ENCODE results near the gene GOLGA6B. TPM values are rescaled to one million over a fixed set of nuclear protein-coding genes. Genes with fewer than 3 reads are reported as not detected.

The GOLGA6B gene, protein sequence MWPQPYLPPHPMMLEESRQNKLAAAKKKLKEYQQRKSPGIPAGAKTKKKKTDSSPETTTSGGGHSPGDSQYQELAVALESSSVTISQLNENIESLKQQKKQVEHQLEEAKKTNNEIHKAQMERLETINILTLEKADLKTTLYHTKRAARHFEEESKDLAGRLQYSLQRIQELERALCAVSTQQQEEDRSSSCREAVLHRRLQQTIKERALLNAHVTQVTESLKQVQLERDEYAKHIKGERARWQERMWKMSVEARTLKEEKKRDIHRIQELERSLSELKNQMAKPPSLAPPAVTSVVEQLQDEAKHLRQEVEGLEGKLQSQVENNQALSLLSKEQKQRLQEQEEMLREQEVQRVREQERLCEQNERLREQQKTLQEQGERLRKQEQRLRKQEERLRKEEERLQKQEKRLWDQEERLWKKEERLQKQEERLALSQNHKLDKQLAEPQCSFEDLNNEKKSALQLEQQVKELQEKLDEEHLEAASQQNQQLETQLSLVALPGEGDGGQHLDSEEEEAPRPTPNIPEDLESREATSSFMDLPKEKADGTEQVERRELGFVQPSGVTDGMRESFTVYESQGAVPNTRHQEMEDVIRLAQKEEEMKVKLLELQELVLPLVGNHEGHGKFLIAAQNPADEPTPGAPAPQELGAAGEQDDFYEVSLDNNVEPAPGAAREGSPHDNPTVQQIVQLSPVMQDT
- under 0.01 TPM in 1 of 2 replicates, not detected in the other for total RNA-seq

DNA sequence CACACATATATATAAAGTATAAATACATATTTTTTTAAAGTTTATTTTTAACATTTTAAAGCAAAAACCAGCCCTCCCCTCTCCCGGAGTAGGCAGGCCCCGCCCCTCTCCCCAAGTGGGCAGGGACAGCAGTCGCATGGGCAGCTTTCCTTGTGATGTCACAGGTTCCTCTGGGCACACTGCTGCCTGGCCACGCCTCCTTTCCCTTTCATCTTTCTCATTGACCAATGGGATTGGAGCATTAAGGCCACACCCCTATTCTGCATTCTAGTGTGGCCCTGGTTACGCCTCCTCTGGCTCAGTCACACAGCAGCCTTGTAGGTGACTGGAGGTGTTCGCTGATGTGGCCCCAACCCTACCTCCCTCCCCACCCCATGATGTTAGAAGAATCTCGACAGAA, at the start of gene GOLGA6B:
Gene GOLGA6B (plus strand): TSS at position 301 of the 400 bp plus-strand sequence. CDS start 41 bp downstream, at position 342.

GRCh38 chr15:72685925-72686794, 31.7 kb downstream of the GOLGA6B start, which contains the start of the genes BBS4 and HIGD2B:
BBS4 (plus strand) TSS chr15:72686207; CDS start chr15:72686228, 21 bp downstream.
HIGD2B (minus strand) TSS chr15:72686182; CDS start chr15:72676374, 9,808 bp downstream.

Other genes with a start within 250 kb of the GOLGA6B start
- gene ARIH1, start 180.4 kb upstream of the GOLGA6B start, total RNA-seq: 16.3 and 26.1 TPM in 2 replicates
- not detected in 2 replicates for gene HIGD2B, start 31.5 kb downstream of the GOLGA6B start, total RNA-seq
- gene BBS4, start 31.5 kb downstream of the GOLGA6B start, total RNA-seq: 10.5 and 18.0 TPM in 2 replicates
- gene ADPGK, start 129.1 kb downstream of the GOLGA6B start, total RNA-seq: 71.0 and 73.6 TPM in 2 replicates